Progenitor cell of endocrine pancreas (in vitro differentiated cells): ENCODE data around the gene ABCC1. TPM values are rescaled to one million over a fixed set of nuclear protein-coding genes. Genes with fewer than 3 reads are reported as not detected.

ENCODE experiments used
- DNase-seq: peaks from one replicate; pipeline ENCODE4 v3.0.0; 2021; ENCODE audit warnings: low spot score; ENCODE audit not compliant: unreplicated experiment
- H3K27ac Mint-ChIP-seq: 2 replicates; pipeline ENCODE4 v1.8.0; 2021; ENCODE audit warnings: mild to moderate bottlenecking, moderate library complexity, mixed read lengths
- H3K27me3 Mint-ChIP-seq: 2 replicates; pipeline ENCODE4 v1.8.0; 2021; ENCODE audit warnings: mixed read lengths
- H3K36me3 Mint-ChIP-seq: 2 replicates; pipeline ENCODE4 v1.8.0; 2022; ENCODE audit warnings: mixed read lengths; ENCODE audit not compliant: insufficient read depth
- H3K4me1 Mint-ChIP-seq: 2 replicates; pipeline ENCODE4 v1.8.0; 2021; ENCODE audit warnings: low read depth, mixed read lengths
- H3K4me3 Mint-ChIP-seq: 2 replicates; pipeline ENCODE4 v1.8.0; 2021; ENCODE audit warnings: low read depth, mild to moderate bottlenecking, moderate library complexity, mixed read lengths
- H3K9me3 Mint-ChIP-seq: 2 replicates; pipeline ENCODE4 v1.8.0; 2021; ENCODE audit warnings: low read depth, mixed read lengths
- total RNA-seq: library from RNA; stranded (reverse); gene quantifications from 2 replicates; pipeline ENCODE4 v1.2.1, GENCODE V29; 2021
- TF ChIP-seq, protein P1 (sequence below): fragments of 200-600 bp; sonication (generic); IDR thresholded peaks from one replicate; pipeline ENCODE4 v1.5.0; 2021; ENCODE audit warnings: antibody characterized with exemption, mild to moderate bottlenecking; ENCODE audit not compliant: unreplicated experiment

The ABCC1 gene
- total RNA-seq, 1 donor from 2014 or later = 47.2 TPM

DNA sequence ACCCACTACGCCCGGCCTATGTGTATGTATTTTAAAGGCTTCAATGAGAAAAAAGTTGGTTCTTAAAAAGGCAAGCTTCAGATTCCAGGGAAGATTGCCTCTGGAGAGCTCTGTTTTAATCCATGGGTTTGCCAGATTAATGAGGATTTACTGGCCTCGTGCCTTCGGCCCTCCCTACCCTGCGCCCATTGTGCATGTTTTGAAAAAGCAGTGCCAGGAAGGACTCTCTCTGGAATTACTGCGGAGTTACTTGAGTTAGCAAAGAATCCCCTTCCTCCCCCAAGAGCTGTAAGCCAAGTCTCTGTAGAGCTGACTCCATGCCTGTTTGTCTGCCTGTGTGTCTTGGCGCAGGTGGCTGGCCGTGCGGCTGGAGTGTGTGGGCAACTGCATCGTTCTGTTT is 175.0 kb downstream of the ABCC1 start:
- H3K36me3 Mint-ChIP-seq = peaks cover 29% of the 10 kb centered on the region
- peaks cover 10% of the 10 kb centered on the region for H3K9me3 Mint-ChIP-seq
- no peaks in the 10 kb centered on the region for H3K4me1 Mint-ChIP-seq
- TF ChIP-seq, protein P1, sequence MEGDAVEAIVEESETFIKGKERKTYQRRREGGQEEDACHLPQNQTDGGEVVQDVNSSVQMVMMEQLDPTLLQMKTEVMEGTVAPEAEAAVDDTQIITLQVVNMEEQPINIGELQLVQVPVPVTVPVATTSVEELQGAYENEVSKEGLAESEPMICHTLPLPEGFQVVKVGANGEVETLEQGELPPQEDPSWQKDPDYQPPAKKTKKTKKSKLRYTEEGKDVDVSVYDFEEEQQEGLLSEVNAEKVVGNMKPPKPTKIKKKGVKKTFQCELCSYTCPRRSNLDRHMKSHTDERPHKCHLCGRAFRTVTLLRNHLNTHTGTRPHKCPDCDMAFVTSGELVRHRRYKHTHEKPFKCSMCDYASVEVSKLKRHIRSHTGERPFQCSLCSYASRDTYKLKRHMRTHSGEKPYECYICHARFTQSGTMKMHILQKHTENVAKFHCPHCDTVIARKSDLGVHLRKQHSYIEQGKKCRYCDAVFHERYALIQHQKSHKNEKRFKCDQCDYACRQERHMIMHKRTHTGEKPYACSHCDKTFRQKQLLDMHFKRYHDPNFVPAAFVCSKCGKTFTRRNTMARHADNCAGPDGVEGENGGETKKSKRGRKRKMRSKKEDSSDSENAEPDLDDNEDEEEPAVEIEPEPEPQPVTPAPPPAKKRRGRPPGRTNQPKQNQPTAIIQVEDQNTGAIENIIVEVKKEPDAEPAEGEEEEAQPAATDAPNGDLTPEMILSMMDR = no peak
- DNase-seq = no peak
- H3K27ac Mint-ChIP-seq = no peak overlapping the region
- H3K4me3 Mint-ChIP-seq = no peak overlapping the region
- no peaks in the 10 kb centered on the region for H3K27me3 Mint-ChIP-seq

DNA sequence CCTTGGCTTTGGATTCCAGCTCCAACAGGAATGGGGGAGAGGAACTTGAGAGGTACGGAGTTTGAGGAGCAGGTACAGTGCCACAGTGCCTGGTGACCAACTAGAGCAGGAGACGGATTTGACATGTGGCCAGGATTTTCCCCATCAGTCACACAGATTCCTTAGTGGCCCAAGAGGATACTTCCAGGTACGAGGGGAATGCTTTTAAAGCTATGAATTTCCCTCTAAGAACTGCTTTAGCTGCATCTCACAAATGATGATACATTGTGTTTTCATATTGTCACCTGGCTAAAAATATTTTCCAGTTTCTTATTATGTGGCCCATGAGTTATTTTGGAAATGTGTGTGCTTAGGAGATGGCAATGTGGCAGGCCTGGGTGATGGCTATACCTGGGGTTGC is 175.6 kb downstream of the ABCC1 start:
- Mint-ChIP-seq H3K36me3 (peaks cover 29% of the 10 kb centered on the region), H3K4me1 (no peaks in the 10 kb centered on the region), H3K27ac (no peak overlapping the region), H3K27me3 (no peaks in the 10 kb centered on the region), H3K9me3 (peaks cover 10% of the 10 kb centered on the region), H3K4me3 (no peak overlapping the region)
- DNase-seq = no peak
- TF ChIP-seq, protein P1 = no peak

DNA sequence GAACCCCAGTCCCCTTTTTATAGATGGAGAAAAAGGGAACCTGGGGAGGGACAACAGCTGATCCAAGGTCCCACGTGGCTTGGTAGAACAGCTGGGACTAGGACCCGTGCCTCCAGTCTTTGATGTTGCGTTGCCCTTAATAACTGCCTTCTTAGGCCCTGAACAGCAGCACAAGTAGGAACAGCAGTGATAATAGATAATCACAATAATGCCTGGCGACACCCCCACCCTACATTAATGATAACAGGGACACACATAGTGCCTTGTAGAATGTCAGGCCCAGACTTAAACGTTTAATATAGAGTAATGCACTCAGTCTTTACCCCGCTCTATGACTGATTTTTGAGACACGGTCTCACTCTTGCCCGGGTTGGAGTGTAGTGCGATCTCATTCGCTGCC is 177.5 kb downstream of the ABCC1 start:
- no peaks in the 10 kb centered on the region for H3K4me1 Mint-ChIP-seq
- no peaks in the 10 kb centered on the region for H3K27me3 Mint-ChIP-seq
- TF ChIP-seq, protein P1 = no peak
- peaks cover 29% of the 10 kb centered on the region for H3K36me3 Mint-ChIP-seq
- peak overlapping the region; percentile 73 for H3K27ac Mint-ChIP-seq
- DNase-seq = no peak
- H3K4me3 Mint-ChIP-seq = no peak overlapping the region
- peaks cover 10% of the 10 kb centered on the region for H3K9me3 Mint-ChIP-seq

DNA sequence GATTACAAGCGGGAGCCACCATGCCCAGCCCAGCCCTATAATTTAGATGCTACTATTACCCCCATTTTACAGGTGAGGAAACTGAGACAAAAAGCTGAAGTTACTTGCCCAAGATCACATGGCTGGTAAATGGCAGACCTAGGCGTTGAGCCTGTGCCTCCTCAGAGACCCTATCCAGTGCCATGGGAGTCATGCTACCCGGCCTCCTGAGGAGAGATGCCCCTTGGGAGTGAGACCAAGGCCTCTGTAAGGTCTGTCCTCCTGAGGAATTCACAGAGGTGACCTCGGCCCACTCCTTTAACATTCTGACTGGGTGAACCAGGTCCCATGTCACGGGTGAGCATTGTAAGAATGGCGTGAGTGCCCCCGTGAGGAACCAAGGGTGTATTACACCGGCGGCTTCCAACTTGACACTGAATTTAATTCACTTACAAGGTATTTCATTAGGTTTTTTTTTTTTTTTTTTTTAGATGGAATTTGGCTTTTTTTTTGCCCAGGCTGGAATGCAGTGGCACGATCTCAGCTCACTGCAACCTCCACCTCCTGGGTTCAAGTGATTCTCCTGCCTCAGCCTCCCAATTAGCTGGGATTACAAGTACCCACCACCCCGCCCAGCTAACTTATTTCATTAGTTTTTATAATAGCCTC is 178.2 kb downstream of the ABCC1 start:
- Mint-ChIP-seq H3K36me3 (peaks cover 28% of the 10 kb centered on the region), H3K27ac (peak overlapping the region; percentile 73), H3K4me3 (no peak overlapping the region)

DNA sequence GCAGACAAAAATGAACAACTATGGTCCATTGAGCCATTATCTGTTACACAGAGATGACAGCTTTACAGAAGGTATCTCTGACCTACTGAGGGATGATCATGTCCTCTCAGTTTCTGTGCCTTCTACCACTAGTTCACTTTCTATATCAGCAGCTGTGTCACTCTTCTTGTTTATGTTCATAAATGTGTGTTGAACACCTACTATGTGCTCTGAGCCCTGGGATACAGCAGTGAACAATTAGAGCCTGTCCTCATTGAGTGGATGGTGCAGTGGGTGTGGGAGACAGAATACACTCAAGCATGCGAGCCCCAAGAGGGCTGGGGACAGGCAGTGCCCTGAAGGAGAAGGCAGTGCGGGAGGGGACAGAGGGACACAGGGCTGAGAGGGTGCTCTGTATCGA is 181.8 kb downstream of the ABCC1 start:
- DNase-seq = no peak
- H3K4me1 Mint-ChIP-seq = no peaks in the 10 kb centered on the region
- no peak overlapping the region for H3K27ac Mint-ChIP-seq
- H3K36me3 Mint-ChIP-seq = peaks cover 17% of the 10 kb centered on the region
- H3K27me3 Mint-ChIP-seq = no peaks in the 10 kb centered on the region
- TF ChIP-seq, protein P1 = no peak
- no peaks in the 10 kb centered on the region for H3K9me3 Mint-ChIP-seq
- H3K4me3 Mint-ChIP-seq = no peak overlapping the region

More for the DNA sequence above, 178.2 kb downstream of the ABCC1 start:
- H3K4me1 Mint-ChIP-seq = no peaks in the 10 kb centered on the region
- H3K9me3 Mint-ChIP-seq = peaks cover 10% of the 10 kb centered on the region
- TF ChIP-seq, protein P1 = peak; percentile 75
- no peaks in the 10 kb centered on the region for H3K27me3 Mint-ChIP-seq
- peak; percentile 60 for DNase-seq
